Smooth muscle cell (in vitro differentiated cells): Measurements from ENCODE around the gene GDI2. TPM values are rescaled to one million over a fixed set of nuclear protein-coding genes. Genes with fewer than 3 reads are reported as not detected.

Experiments
- DNase-seq: peaks from one replicate; lab custom pipeline; 2025; ENCODE audit not compliant: unreplicated experiment; lab: John Stamatoyannopoulos, UW
- H2AFZ ChIP-seq: fragments of 200-600 bp; sonication (generic); 2 replicates; pipeline ENCODE4 v1.6.0; 2016; ENCODE audit warnings: antibody characterized with exemption, low read depth, mild to moderate bottlenecking
- H3F3A ChIP-seq: fragments of 200-600 bp; sonication (generic); 2 replicates; pipeline ENCODE4 v1.6.0; 2017; ENCODE audit warnings: antibody characterized with exemption, low read depth
- H3K27ac ChIP-seq: fragments of 200-600 bp; sonication (generic); 2 replicates; pipeline ENCODE4 v1.5.1; 2016; ENCODE audit warnings: low read depth, mild to moderate bottlenecking
- H3K27me3 ChIP-seq: fragments of 200-600 bp; sonication (generic); 2 replicates; pipeline ENCODE4 v1.6.1; 2016; ENCODE audit warnings: low read depth, mild to moderate bottlenecking
- H3K36me3 ChIP-seq: fragments of 200-600 bp; sonication (generic); 2 replicates; pipeline ENCODE4 v1.5.1; 2016; ENCODE audit warnings: low read depth
- H3K4me1 ChIP-seq: fragments of 200-600 bp; sonication (generic); 2 replicates; pipeline ENCODE4 v1.5.1; 2016; ENCODE audit warnings: low read depth
- H3K4me2 ChIP-seq: fragments of 200-600 bp; sonication (generic); 2 replicates; pipeline ENCODE4 v1.6.0; 2016; ENCODE audit warnings: mild to moderate bottlenecking
- H3K4me3 ChIP-seq: fragments of 200-600 bp; sonication (generic); 2 replicates; pipeline ENCODE4 v1.5.1; 2016; ENCODE audit warnings: mild to moderate bottlenecking
- H3K79me2 ChIP-seq: fragments of 200-600 bp; sonication (generic); 2 replicates; pipeline ENCODE4 v1.6.0; 2016; ENCODE audit warnings: low read depth, mild to moderate bottlenecking
- H3K9ac ChIP-seq: fragments of 200-600 bp; sonication (generic); 2 replicates; pipeline ENCODE4 v1.6.0; 2016; ENCODE audit warnings: low read depth
- H3K9me3 ChIP-seq: fragments of 200-600 bp; sonication (generic); replicated peaks from 2 replicates; pipeline ENCODE4 v1.5.1; 2016; ENCODE audit warnings: low read depth
- H4K20me1 ChIP-seq: fragments of 200-600 bp; sonication (generic); 2 replicates; pipeline ENCODE4 v1.6.0; 2016; ENCODE audit warnings: low read depth
- CTCF ChIP-seq: fragments of 200-600 bp; sonication (generic); IDR thresholded peaks from 2 replicates; pipeline ENCODE4 v1.5.1; 2017; ENCODE audit warnings: borderline replicate concordance, mild to moderate bottlenecking, antibody characterized with exemption; ENCODE audit not compliant: insufficient read depth, poor library complexity, severe bottlenecking
- WGBS: methylation state at CpG from one replicate; pipeline ENCODE4 v1.1.7; 2016; ENCODE audit warnings: low lambda C conversion rate; 5-methylcytosine and 5-hydroxymethylcytosine counted together
- polyA plus RNA-seq: library from polyadenylated mRNA; unstranded; fragments of >200 nt; fragmentation: Nextera tagmentation; extraction: Ambion mirVana; gene quantifications from 2 replicates; pipeline ENCODE4 v1.2.1, GENCODE V29; 2016
- total RNA-seq: library from RNA; depleted of rRNA; stranded (reverse); fragments of >200 nt; gene quantifications from 2 replicates; pipeline ENCODE4 v1.2.3, GENCODE V29; 2014

The GDI2 gene
- total and polyA plus RNA-seq, 2 experiments from 2014 or later: 186 to 334 TPM

DNA sequence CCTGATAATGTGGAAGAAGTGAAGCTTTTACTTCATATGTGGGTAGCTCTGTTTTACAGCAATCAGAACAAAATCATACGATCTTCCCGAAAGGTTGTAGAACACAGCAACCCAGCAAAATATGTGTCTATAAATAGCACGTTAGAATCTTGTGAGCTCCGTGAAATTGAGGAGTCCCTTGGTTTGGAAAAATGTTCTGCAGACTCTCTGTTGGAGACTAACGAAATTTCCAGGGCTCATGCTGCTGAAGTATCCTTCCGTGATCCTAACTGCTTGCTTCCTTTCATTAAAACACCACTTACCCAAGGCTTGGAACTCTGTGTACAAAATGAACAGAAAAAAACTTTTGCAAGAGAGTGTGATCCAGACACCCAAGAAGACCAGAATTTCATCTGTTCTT is 71.1 kb downstream of the GDI2 start:
- Histone ChIP-seq H3F3A (no peaks in the 10 kb centered on the region), H3K79me2 (peaks cover 9% of the 10 kb centered on the region), H3K4me2 (no peak overlapping the region), H3K4me1 (no peaks in the 10 kb centered on the region), H4K20me1 (peaks cover 5% of the 10 kb centered on the region), H3K4me3 (no peak overlapping the region), H3K27ac (no peak overlapping the region), H2AFZ (no peak overlapping the region), H3K9me3 (no peaks in the 10 kb centered on the region), H3K9ac (no peak overlapping the region), H3K27me3 (no peaks in the 10 kb centered on the region), H3K36me3 (peaks cover 23% of the 10 kb centered on the region)
- WGBS: 95% methylated on average over 6 of the region's 6 CpGs
- TF ChIP-seq CTCF: no peak
- DNase-seq: no peak

DNA sequence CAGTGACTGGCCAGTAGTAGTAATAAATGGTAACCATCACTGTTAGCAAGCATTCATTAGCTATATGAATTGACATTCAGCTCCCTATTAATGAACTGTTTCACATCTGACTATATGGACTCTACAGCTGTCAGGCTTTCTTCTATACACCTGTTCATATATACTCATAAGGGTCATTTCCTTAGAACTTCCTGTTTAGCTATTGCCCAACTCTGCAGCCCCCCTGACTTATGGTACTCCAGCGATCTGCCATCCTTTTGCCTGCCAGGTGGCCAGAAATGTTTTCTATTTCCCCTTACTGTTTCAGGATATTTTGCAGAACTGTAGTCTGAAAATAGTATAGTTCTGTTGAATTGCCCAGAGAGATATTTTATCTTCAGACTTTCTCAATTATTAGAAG is 72.0 kb downstream of the GDI2 start:
- Histone ChIP-seq H3K27me3 (no peaks in the 10 kb centered on the region), H3K4me3 (no peak overlapping the region), H3K4me2 (no peak overlapping the region), H3K79me2 (peaks cover 11% of the 10 kb centered on the region), H3K9me3 (no peaks in the 10 kb centered on the region), H2AFZ (no peak overlapping the region), H3K9ac (no peak overlapping the region), H4K20me1 (peaks cover 11% of the 10 kb centered on the region), H3F3A (no peaks in the 10 kb centered on the region), H3K36me3 (peaks cover 17% of the 10 kb centered on the region), H3K4me1 (no peaks in the 10 kb centered on the region), H3K27ac (no peak overlapping the region)
- WGBS: 94% methylated on average over 1 of the region's 1 CpG
- DNase-seq: no peak
- TF ChIP-seq CTCF: no peak

DNA sequence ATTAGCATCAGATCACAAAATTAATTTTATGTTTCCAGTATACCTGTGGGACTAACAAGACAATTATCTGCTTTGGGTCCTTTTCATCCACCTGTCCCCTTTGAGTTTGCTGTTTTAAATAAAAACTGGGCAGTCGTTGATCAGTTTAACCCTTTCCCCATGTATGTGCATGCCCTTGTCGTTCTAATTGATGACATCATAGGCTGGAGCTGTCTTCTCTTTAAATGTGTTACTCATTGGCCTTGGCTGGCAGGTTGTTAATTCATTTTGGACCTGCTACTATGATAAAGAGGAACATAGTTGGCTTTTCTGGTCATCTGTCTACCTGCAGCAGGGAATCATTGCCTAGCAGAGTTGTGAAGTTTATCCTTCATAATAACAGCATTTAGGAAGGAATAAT is 74.8 kb downstream of the GDI2 start:
- Histone ChIP-seq H3K9me3 (no peaks in the 10 kb centered on the region), H3K9ac (no peak overlapping the region), H2AFZ (no peak overlapping the region), H3K27me3 (no peaks in the 10 kb centered on the region), H3K4me2 (no peak overlapping the region), H3F3A (no peaks in the 10 kb centered on the region), H4K20me1 (peaks cover 10% of the 10 kb centered on the region), H3K27ac (no peak overlapping the region), H3K79me2 (peaks cover 11% of the 10 kb centered on the region), H3K4me1 (no peaks in the 10 kb centered on the region), H3K36me3 (peaks cover 7% of the 10 kb centered on the region), H3K4me3 (no peak overlapping the region)
- 98% methylated on average over 2 of the region's 2 CpGs for WGBS
- no peak for DNase-seq
- no peak for TF ChIP-seq CTCF

DNA sequence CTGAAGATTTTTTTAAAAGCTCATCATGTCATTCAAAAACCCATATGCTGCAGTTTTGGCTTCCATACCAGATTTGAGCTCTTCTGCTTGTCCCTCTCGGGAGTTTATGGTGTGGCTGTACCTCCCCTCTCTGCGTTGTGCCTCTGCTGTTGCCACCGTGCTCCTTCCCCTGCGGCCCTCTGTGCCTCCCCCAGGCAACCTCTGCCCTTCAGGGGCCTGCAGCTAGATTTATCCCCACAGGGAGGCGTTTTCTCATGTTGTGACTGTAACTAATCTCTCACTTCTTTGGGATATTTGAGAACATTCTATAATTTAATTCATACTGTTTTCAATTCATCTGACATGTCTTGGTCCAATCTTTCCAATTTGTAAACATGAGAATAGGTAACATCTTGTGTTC is 75.9 kb downstream of the GDI2 start:
- Histone ChIP-seq H3K4me1 (no peaks in the 10 kb centered on the region), H3K4me2 (no peak overlapping the region), H3K27me3 (no peaks in the 10 kb centered on the region), H3K9ac (no peak overlapping the region), H3K79me2 (peaks cover 11% of the 10 kb centered on the region), H3K27ac (no peak overlapping the region), H3F3A (no peaks in the 10 kb centered on the region), H4K20me1 (peaks cover 10% of the 10 kb centered on the region), H2AFZ (no peak overlapping the region), H3K9me3 (no peaks in the 10 kb centered on the region), H3K4me3 (no peak overlapping the region), H3K36me3 (peaks cover 6% of the 10 kb centered on the region)
- 78% methylated on average over 5 of the region's 5 CpGs for WGBS
- TF ChIP-seq CTCF: no peak
- DNase-seq: no peak
